CD14-positive monocyte (primary cell): ENCODE data around the gene CRISPLD2. TPM values are rescaled to one million over a fixed set of nuclear protein-coding genes. Genes with fewer than 3 reads are reported as not detected.

Experiments
- DNase-seq, 3 donors: peaks; one replicate each; pipeline ENCODE4 v3.0.0-alpha.2; 2011 to 2022
- H2AFZ ChIP-seq: 2 replicates; pipeline ENCODE4 v1.6.0; 2012; ENCODE audit warnings: mild to moderate bottlenecking, low read depth, low read length, inconsistent platforms; ENCODE audit not compliant: insufficient read depth, poor library complexity, severe bottlenecking
- H3K27ac ChIP-seq, 2 donors: 1 replicate in 1 of 2; 2 replicates in 1 of 2; pipeline ENCODE4 v1.5.1; 2012 to 2013; ENCODE audit warnings: low read length in 2 of 2, control low read depth in 1 of 2, inconsistent platforms in 1 of 2, low read depth in 1 of 2, mild to moderate bottlenecking in 1 of 2
- H3K27me3 ChIP-seq, 2 donors: one replicate each; pipeline versions ENCODE4 v1.6.0 to v1.6.1; 2011 to 2013; ENCODE audit warnings: low read length in 2 of 2; ENCODE audit not compliant: control insufficient read depth in 2 of 2, insufficient read depth in 2 of 2
- H3K36me3 ChIP-seq, 2 donors: replicated peaks in 1 of 2; 1 replicate in 1 of 2; 2 replicates in 1 of 2; pipeline versions ENCODE4 v1.5.1 to v1.6.1; 2012 to 2013; ENCODE audit warnings: low read length in 2 of 2, control low read depth in 1 of 2, inconsistent platforms in 1 of 2, mild to moderate bottlenecking in 1 of 2; ENCODE audit not compliant: insufficient read depth in 2 of 2, control insufficient read depth in 1 of 2
- H3K4me1 ChIP-seq, 2 donors: 1 replicate in 1 of 2; 2 replicates in 1 of 2; pipeline versions ENCODE4 v1.5.1 to v1.6.1; 2012 to 2013; ENCODE audit warnings: low read length in 2 of 2, control low read depth in 1 of 2, inconsistent platforms in 1 of 2, mild to moderate bottlenecking in 1 of 2, moderate library complexity in 1 of 2; ENCODE audit not compliant: insufficient read depth in 2 of 2, control insufficient read depth in 1 of 2
- H3K4me2 ChIP-seq: replicated peaks from 2 replicates; pipeline ENCODE3; 2012; ENCODE audit warnings: low read length, moderate library complexity, mild to moderate bottlenecking; ENCODE audit not compliant: poor library complexity, severe bottlenecking; ENCODE audit errors: extremely low read depth
- H3K4me3 ChIP-seq, 3 experiments: fragments of 200-600 bp in 1 of 3; sonication (generic) in 1 of 3; replicated peaks in 1 of 3; 1 replicate in 2 of 3; 2 replicates in 1 of 3; pipeline ENCODE4 v1.5.1; 2011 to 2013; ENCODE audit warnings: low read length in 3 of 3, mild to moderate bottlenecking in 3 of 3, control low read depth in 2 of 3, low read depth in 2 of 3, inconsistent platforms in 1 of 3, moderate library complexity in 1 of 3
- H3K79me2 ChIP-seq: 2 replicates; pipeline ENCODE4 v1.6.0; 2012; ENCODE audit warnings: mild to moderate bottlenecking, control low read depth, inconsistent platforms, low read length, moderate library complexity; ENCODE audit not compliant: insufficient read depth
- H3K9ac ChIP-seq: 2 replicates; pipeline ENCODE4 v1.6.0; 2017; ENCODE audit warnings: low read length, mild to moderate bottlenecking; ENCODE audit not compliant: insufficient read depth, poor library complexity, severe bottlenecking
- H3K9me3 ChIP-seq, 2 donors: replicated peaks in 1 of 2; 1 replicate in 1 of 2; 2 replicates in 1 of 2; pipeline versions ENCODE4 v1.5.1 to v1.6.1; 2012 to 2013; ENCODE audit warnings: low read length in 2 of 2, control low read depth in 1 of 2; ENCODE audit not compliant: control insufficient read depth in 1 of 2, insufficient read depth in 1 of 2
- H4K20me1 ChIP-seq: 2 replicates; pipeline ENCODE4 v1.6.0; 2012; ENCODE audit warnings: mild to moderate bottlenecking, low read length, control low read depth, moderate library complexity; ENCODE audit not compliant: insufficient read depth
- H3K27ac Mint-ChIP-seq, 7 donors: one replicate each; pipeline ENCODE4 v1.8.0; 2020; ENCODE audit warnings: mild to moderate bottlenecking in 7 of 7, mixed read lengths in 7 of 7, moderate library complexity in 6 of 7, inconsistent platforms in 2 of 7
- H3K27me3 Mint-ChIP-seq, 3 donors: one replicate each; pipeline ENCODE4 v1.8.0; 2021 to 2022; ENCODE audit warnings: low read depth in 3 of 3, mild to moderate bottlenecking in 3 of 3, mixed read lengths in 3 of 3, moderate library complexity in 3 of 3, inconsistent platforms in 1 of 3
- H3K36me3 Mint-ChIP-seq, 2 donors: one replicate each; pipeline ENCODE4 v1.8.0; 2020; ENCODE audit warnings: mixed read lengths in 2 of 2, inconsistent platforms in 1 of 2, mild to moderate bottlenecking in 1 of 2
- H3K4me1 Mint-ChIP-seq: one replicate; pipeline ENCODE4 v1.8.0; 2020; ENCODE audit warnings: mild to moderate bottlenecking, mixed read lengths
- H3K4me3 Mint-ChIP-seq, 2 donors: one replicate each; pipeline ENCODE4 v1.8.0; 2020; ENCODE audit warnings: mild to moderate bottlenecking in 2 of 2, mixed read lengths in 2 of 2, moderate library complexity in 1 of 2
- H3K9me3 Mint-ChIP-seq, 7 donors: one replicate each; pipeline ENCODE4 v1.8.0; 2020 to 2022; ENCODE audit warnings: mixed read lengths in 7 of 7, mild to moderate bottlenecking in 6 of 7, moderate library complexity in 6 of 7, inconsistent platforms in 2 of 7
- CTCF ChIP-seq: fragments of 200-600 bp; IDR thresholded peaks from one replicate; pipeline ENCODE4 v1.8.0; 2022; ENCODE audit warnings: antibody characterized with exemption, mild to moderate bottlenecking
- WGBS: methylation state at CpG from one replicate; pipeline ENCODE4 v1.1.5; 2013; ENCODE audit warnings: missing lambda C conversion rate; ENCODE audit not compliant: insufficient coverage; 5-methylcytosine and 5-hydroxymethylcytosine counted together
- intact Hi-C, 2 donors: fragments of 100-400 bp; cut with micrococcal nuclease; formaldehyde crosslinking; loops; one replicate each; pipeline versions ENCODE4 v1.15.0 to v1.15.1; 2023
- polyA plus RNA-seq, 3 donors: library from polyadenylated mRNA; depleted of rRNA in 1 of 3; unstranded in 2 of 3; stranded (reverse) in 1 of 3; fragments of 300-500 nt in 2 of 3; fragments of >200 nt in 1 of 3; fragmentation: Illumina TruSeq in 2 of 3; gene quantifications; 1 replicate in 2 of 3; 2 replicates in 1 of 3; pipeline ENCODE4 v1.2.3, GENCODE V29; 2012 to 2021

The CRISPLD2 gene
- polyA plus RNA-seq, 3 donors, result 40.7 to 90.4 (median 69.0) TPM

GRCh38 chr16:84879569-84880487 is 60.0 kb downstream of the CRISPLD2 start:
- 100% methylated on average over 5 of the region's 11 CpGs for WGBS
- no peak overlapping the region for H3K4me2 ChIP-seq
- no peak for TF ChIP-seq CTCF

GRCh38 chr16:84881702-84882521 is 62.1 kb downstream of the CRISPLD2 start:
- Mint-ChIP-seq H3K9me3 (peaks cover 2 to 9% (median 6%) of the 10 kb centered on the region in 7 donors), H3K4me1 (peaks cover 33% of the 10 kb centered on the region), H3K4me3 (no peak overlapping the region), H3K27me3 (peaks cover 6 to 28% (median 6%) of the 10 kb centered on the region in 3 donors), H3K27ac (peak overlapping the region in 1 of 7 donors; percentile 54), H3K36me3 (peaks cover 87 to 100% of the 10 kb centered on the region in 2 donors)
- Histone ChIP-seq H3K27ac (no peak overlapping the region), H3K4me2 (no peak overlapping the region), H3K79me2 (no peaks in the 10 kb centered on the region), H2AFZ (no peak overlapping the region), H3K9ac (no peak overlapping the region), H3K4me1 (peaks cover 11 to 14% of the 10 kb centered on the region in 2 donors), H3K36me3 (peaks cover 43 to 90% of the 10 kb centered on the region in 2 donors), H3K27me3 (peaks cover 0 to 6% of the 10 kb centered on the region in 2 donors), H3K9me3 (no peaks in the 10 kb centered on the region), H3K4me3 (no peak overlapping the region), H4K20me1 (no peaks in the 10 kb centered on the region)
- DNase-seq, result no peak
- TF ChIP-seq CTCF, result no peak
- 100% methylated on average over 3 of the region's 8 CpGs for WGBS
- intact Hi-C loops, result no loop called here

More at GRCh38 chr16:84879569-84880487, 60.0 kb downstream of the CRISPLD2 start:
- Histone ChIP-seq H3K4me3 (no peak overlapping the region), H3K9ac (no peak overlapping the region), H3K79me2 (no peaks in the 10 kb centered on the region), H3K27me3 (no peaks in the 10 kb centered on the region), H4K20me1 (no peaks in the 10 kb centered on the region), H2AFZ (no peak overlapping the region), H3K9me3 (no peaks in the 10 kb centered on the region), H3K27ac (no peak overlapping the region), H3K4me1 (peaks cover 5% of the 10 kb centered on the region in 2 donors), H3K36me3 (peaks cover 50 to 99% of the 10 kb centered on the region in 2 donors)
- Mint-ChIP-seq H3K9me3 (peaks cover 2 to 9% (median 6%) of the 10 kb centered on the region in 7 donors), H3K27ac (peak overlapping the region in 3 of 7 donors; percentile 1 to 76 (median 52)), H3K4me3 (no peak overlapping the region), H3K4me1 (peaks cover 19% of the 10 kb centered on the region), H3K36me3 (peaks cover 79 to 100% of the 10 kb centered on the region in 2 donors), H3K27me3 (peaks cover 4 to 20% (median 6%) of the 10 kb centered on the region in 3 donors)
- no peak for DNase-seq
- intact Hi-C loops, result no loop called here
